OCI-LY3 (cell line): ENCODE measurements around the gene F10.

Experiments
- H2AFZ ChIP-seq: fragments of 200-600, 300-600 bp; shearing (Covaris generic); 2 replicates; pipeline ENCODE4 v1.6.0; 2014; ENCODE audit warnings: antibody characterized with exemption, low read depth, low read length
- H3K27ac ChIP-seq: fragments of 200-600, 300-600 bp; sonication (generic); 2 replicates; pipeline ENCODE4 v1.5.1; 2014; ENCODE audit warnings: mild to moderate bottlenecking, low read length, moderate library complexity, mixed read lengths
- H3K27me3 ChIP-seq: fragments of 200-600, 300-600 bp; sonication (generic); 2 replicates; pipeline ENCODE4 v1.6.1; 2014; ENCODE audit warnings: low read depth, low read length, mixed read lengths
- H3K36me3 ChIP-seq: fragments of 200-600, 300-600 bp; sonication (generic); replicated peaks from 2 replicates; pipeline ENCODE3; 2014; ENCODE audit warnings: low read depth, low read length, mixed read lengths
- H3K4me1 ChIP-seq: fragments of 300-600, 200-600 bp; sonication (generic); 2 replicates; pipeline ENCODE4 v1.6.1; 2014; ENCODE audit warnings: low read length, mixed read lengths
- H3K4me2 ChIP-seq: fragments of 200-600, 300-600 bp; sonication (generic); 2 replicates; pipeline ENCODE4 v1.6.1; 2014; ENCODE audit warnings: low read length, mixed read lengths
- H3K4me3 ChIP-seq: fragments of 300-600, 200-600 bp; sonication (generic); 2 replicates; pipeline ENCODE4 v1.5.1; 2014; ENCODE audit warnings: antibody characterized with exemption, mild to moderate bottlenecking, low read length, moderate library complexity
- H3K79me2 ChIP-seq: fragments of 300-600, 200-600 bp; shearing (Covaris generic); 2 replicates; pipeline ENCODE4 v1.6.1; 2014; ENCODE audit warnings: mild to moderate bottlenecking, low read length, mixed read lengths
- H3K9ac ChIP-seq: fragments of 300-600, 200-600 bp; shearing (Covaris generic); 2 replicates; pipeline ENCODE4 v1.6.0; 2014; ENCODE audit warnings: mild to moderate bottlenecking, low read length, moderate library complexity
- H3K9me3 ChIP-seq: fragments of 200-600, 300-600 bp; shearing (Covaris generic); 2 replicates; pipeline ENCODE4 v1.6.1; 2014; ENCODE audit warnings: low read length, mixed read lengths; ENCODE audit not compliant: insufficient read depth
- H4K20me1 ChIP-seq: fragments of 200-600, 300-600 bp; sonication (generic); 2 replicates; pipeline ENCODE4 v1.6.1; 2016; ENCODE audit warnings: low read length, mixed read lengths; ENCODE audit not compliant: insufficient read depth
- CTCF ChIP-seq: fragments of 200-600, 300-600 bp; sonication (generic); IDR thresholded peaks from 2 replicates; pipeline ENCODE4 v1.5.1; 2014; ENCODE audit warnings: antibody characterized with exemption, low read length, low read depth
- EZH2phosphoT487 ChIP-seq: fragments of 200-600 bp; shearing (Covaris generic); IDR thresholded peaks from 2 replicates; pipeline ENCODE4 v1.6.1; 2018; ENCODE audit warnings: antibody characterized with exemption, mixed run types, low read depth

The F10 gene

DNA sequence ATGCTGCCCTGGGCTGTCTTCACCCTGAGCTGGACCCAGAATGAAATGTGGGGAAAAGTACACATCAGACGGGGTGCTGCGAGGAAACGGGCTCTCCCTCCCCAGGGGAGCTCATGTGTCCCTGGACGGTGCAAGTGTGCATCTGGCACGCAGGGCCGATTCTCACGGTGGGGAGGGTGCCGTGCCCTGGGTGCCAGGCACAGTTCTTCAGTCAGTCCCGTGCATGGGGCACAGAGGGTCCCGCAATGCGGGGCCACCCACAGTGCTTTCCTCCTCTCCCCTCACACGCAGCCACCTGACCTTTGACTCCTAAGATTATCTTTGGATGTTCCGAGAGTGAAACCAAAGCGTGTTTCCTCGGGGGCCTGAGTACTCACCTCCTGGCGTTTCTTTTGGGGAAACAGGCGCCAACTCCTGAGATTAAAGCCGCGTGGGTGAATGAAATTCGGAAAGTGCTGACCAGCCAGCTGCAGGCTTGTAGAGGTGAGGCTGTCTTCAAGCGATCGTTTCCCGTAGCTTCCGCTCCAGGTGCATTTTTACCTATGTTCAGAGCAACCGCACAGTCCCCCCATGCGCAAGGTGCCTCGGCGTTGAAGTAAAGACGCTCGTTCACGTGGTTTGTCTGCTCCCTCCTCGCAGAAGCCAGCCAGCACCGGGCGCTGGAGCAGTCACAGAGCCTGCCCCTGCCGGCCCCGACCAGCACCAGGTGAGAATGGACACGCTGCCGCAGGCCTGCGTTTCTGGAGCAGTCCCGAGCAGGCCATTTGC lies 34.5 kb upstream of the F10 start:
- no peaks in the 10 kb centered on the region for H3K27me3 ChIP-seq
- H3K4me3 ChIP-seq, result no peak overlapping the region
- H3K9me3 ChIP-seq, result no peaks in the 10 kb centered on the region
- TF ChIP-seq EZH2phosphoT487 (no peak), CTCF (no peak)
- H2AFZ ChIP-seq, result no peak overlapping the region
- H3K4me2 ChIP-seq, result no peak overlapping the region
- H4K20me1 ChIP-seq, result no peaks in the 10 kb centered on the region
- H3K4me1 ChIP-seq, result no peaks in the 10 kb centered on the region
- no peak overlapping the region for H3K9ac ChIP-seq
- no peaks in the 10 kb centered on the region for H3K36me3 ChIP-seq
- no peaks in the 10 kb centered on the region for H3K79me2 ChIP-seq
- no peak overlapping the region for H3K27ac ChIP-seq

- H3K36me3 ChIP-seq, result no peaks in the 10 kb centered on the region
- H3K4me1 ChIP-seq, result no peaks in the 10 kb centered on the region
- H3K27me3 ChIP-seq, result no peaks in the 10 kb centered on the region
- H3K79me2 ChIP-seq, result no peaks in the 10 kb centered on the region
- no peak overlapping the region for H3K9ac ChIP-seq
- no peaks in the 10 kb centered on the region for H3K9me3 ChIP-seq
- no peak overlapping the region for H3K27ac ChIP-seq
- H3K4me3 ChIP-seq, result no peak overlapping the region
- TF ChIP-seq EZH2phosphoT487 (no peak), CTCF (no peak)
- no peaks in the 10 kb centered on the region for H4K20me1 ChIP-seq
- no peak overlapping the region for H2AFZ ChIP-seq
- no peak overlapping the region for H3K4me2 ChIP-seq
Observed at GRCh38 chr13:113088691-113089020, 33.9 kb upstream of the F10 start.

GRCh38 chr13:113089693-113090414 lies 32.7 kb upstream of the F10 start:
- no peaks in the 10 kb centered on the region for H3K9me3 ChIP-seq
- TF ChIP-seq EZH2phosphoT487 (no peak), CTCF (no peak)

GRCh38 chr13:113090415-113090770 lies 32.2 kb upstream of the F10 start:
- H3K9ac ChIP-seq, result no peak overlapping the region
- H3K4me3 ChIP-seq, result no peak overlapping the region
- H3K27me3 ChIP-seq, result no peaks in the 10 kb centered on the region
- H2AFZ ChIP-seq, result no peak overlapping the region
- no peak overlapping the region for H3K4me2 ChIP-seq
- no peak overlapping the region for H3K27ac ChIP-seq
- no peaks in the 10 kb centered on the region for H4K20me1 ChIP-seq
- H3K4me1 ChIP-seq, result no peaks in the 10 kb centered on the region
- no peaks in the 10 kb centered on the region for H3K79me2 ChIP-seq
- H3K9me3 ChIP-seq, result no peaks in the 10 kb centered on the region
- no peaks in the 10 kb centered on the region for H3K36me3 ChIP-seq
- TF ChIP-seq CTCF, result no peak
- TF ChIP-seq EZH2phosphoT487, result no peak

More at GRCh38 chr13:113089693-113090414, 32.7 kb upstream of the F10 start:
- Histone ChIP-seq H4K20me1 (no peaks in the 10 kb centered on the region), H3K9ac (no peak overlapping the region), H3K79me2 (no peaks in the 10 kb centered on the region), H3K27ac (no peak overlapping the region), H3K27me3 (no peaks in the 10 kb centered on the region), H3K4me1 (no peaks in the 10 kb centered on the region), H2AFZ (no peak overlapping the region), H3K4me2 (no peak overlapping the region), H3K36me3 (no peaks in the 10 kb centered on the region), H3K4me3 (no peak overlapping the region)
